HEK293T (cell line): ENCODE measurements around the gene ASB2.

ENCODE experiments used
- ARNT ChIP-seq: fragments of 450-650 bp; IDR thresholded peaks from 2 replicates; pipeline ENCODE4 v1.6.1; 2017; ENCODE audit warnings: mild to moderate bottlenecking
- ELF4 ChIP-seq: fragments of 450-650 bp; IDR thresholded peaks from 2 replicates; pipeline ENCODE4 v1.6.1; 2017; ENCODE audit warnings: antibody characterized with exemption
- FOXM1 ChIP-seq: fragments of 450-650 bp; IDR thresholded peaks from 2 replicates; pipeline ENCODE4 v1.6.1; 2017; ENCODE audit warnings: mild to moderate bottlenecking, borderline replicate concordance
- SP1 ChIP-seq: fragments of 450-650 bp; IDR thresholded peaks from 2 replicates; pipeline ENCODE4 v1.6.1; 2017
- SUZ12 ChIP-seq: fragments of 450-650 bp; IDR thresholded peaks from 2 replicates; pipeline ENCODE4 v1.6.1; 2016; ENCODE audit warnings: mild to moderate bottlenecking

GRCh38 chr14:93980456-93981201, 4.3 kb upstream of the ASB2 start:
- TF ChIP-seq FOXM1, result no peak
- TF ChIP-seq SP1, result no peak
- TF ChIP-seq ARNT, result no peak
- no peak for TF ChIP-seq ELF4
- no peak for TF ChIP-seq SUZ12
